Measurements from ENCODE around the gene ITGB5.

ITGB5 gene

DNA sequence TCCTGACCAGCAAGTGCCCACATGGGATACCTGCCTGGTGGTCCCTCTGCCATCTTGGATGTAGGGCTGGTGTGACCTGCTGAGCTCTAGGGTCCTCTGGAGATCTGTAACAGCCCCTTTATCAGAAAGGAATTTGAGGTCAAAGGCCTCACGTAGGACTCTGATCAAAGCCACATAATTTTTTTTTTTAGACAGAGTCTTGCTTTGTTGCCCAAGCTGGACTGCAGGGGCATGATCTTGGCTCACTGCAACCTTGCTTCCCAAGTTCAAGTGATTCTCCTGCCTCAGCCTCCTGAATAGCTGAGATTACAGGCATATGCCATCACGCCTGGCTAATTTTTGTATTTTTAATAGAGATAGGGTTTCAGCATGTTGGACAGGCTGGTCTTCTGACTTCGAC, 9.5 kb downstream of the ITGB5 start:
- Histone ChIP-seq H3K27ac (ENCODE audit: low read depth, low read length) (no peak overlapping the region), H3K27me3 (ENCODE audit: insufficient read depth, low read length, poor library complexity) (no peaks in the 10 kb centered on the region), H4K8ac (ENCODE audit: low read depth, low read length) (no peak overlapping the region)

GRCh38 chr3:124876401-124876878, 10.7 kb downstream of the ITGB5 start:
- Histone ChIP-seq H3K79me2 (ENCODE audit: control insufficient read depth, insufficient read depth, low read length) (peaks cover 90% of the 10 kb centered on the region), H3K4me1 (ENCODE audit: control insufficient read depth, low read depth, low read length) (peaks cover 13% of the 10 kb centered on the region), H3K56ac (ENCODE audit: low read length) (peak overlapping the region; percentile 83), H3K18ac (ENCODE audit: low read length) (no peak overlapping the region), H3K23ac (ENCODE audit: low read length) (no peak overlapping the region), H2BK5ac (ENCODE audit: low read length) (peak overlapping the region; percentile 75), H2BK15ac (replicated peaks; ENCODE audit: low read depth) (no peak overlapping the region), H3K4ac (ENCODE audit: low read depth, low read length) (no peak overlapping the region), H2BK120ac (ENCODE audit: low read depth, low read length) (no peak overlapping the region), H3K4me2 (ENCODE audit: low read length) (no peak overlapping the region), H2AK5ac (ENCODE audit: low read length) (no peak overlapping the region), H4K5ac (ENCODE audit: low read length) (no peak overlapping the region), H3K4me3 (ENCODE audit: low read length) (no peak overlapping the region), H3K36me3 (ENCODE audit: control insufficient read depth, insufficient read depth, low read length) (peaks cover 2% of the 10 kb centered on the region), H3K27me3 (ENCODE audit: insufficient read depth, low read length, poor library complexity) (no peaks in the 10 kb centered on the region), H4K8ac (ENCODE audit: low read depth, low read length) (no peak overlapping the region), H3K27ac (ENCODE audit: low read depth, low read length) (peak overlapping the region; percentile 74), H3K79me1 (ENCODE audit: low read length) (peaks cover 4% of the 10 kb centered on the region), H3K9ac (ENCODE audit: low read length) (peak overlapping the region; percentile 60)
- WGBS (ENCODE audit: extremely low coverage, insufficient coverage, low lambda C conversion rate), result no CpG with 5 or more reads among the region's 3 CpGs
- DNase-seq, result peak; percentile 82

More for the DNA sequence above, 9.5 kb downstream of the ITGB5 start:
- peaks cover 2% of the 10 kb centered on the region for H3K36me3 ChIP-seq (ENCODE audit: control insufficient read depth, insufficient read depth, low read length)
- no CpG with 5 or more reads among the region's 3 CpGs for WGBS (ENCODE audit: extremely low coverage, insufficient coverage, low lambda C conversion rate)
- no peak overlapping the region for H3K4ac ChIP-seq (ENCODE audit: low read depth, low read length)
- no peak overlapping the region for H3K56ac ChIP-seq (ENCODE audit: low read length)
- no peak overlapping the region for H2BK5ac ChIP-seq (ENCODE audit: low read length)
- H3K4me2 ChIP-seq (ENCODE audit: low read length), result no peak overlapping the region
- H3K4me3 ChIP-seq (ENCODE audit: low read length), result no peak overlapping the region
- H2BK120ac ChIP-seq (ENCODE audit: low read depth, low read length), result no peak overlapping the region
- H4K5ac ChIP-seq (ENCODE audit: low read length), result no peak overlapping the region
- no peak overlapping the region for H2BK15ac ChIP-seq (replicated peaks; ENCODE audit: low read depth)
- no peak for DNase-seq
- H3K9ac ChIP-seq (ENCODE audit: low read length), result no peak overlapping the region
- H2AK5ac ChIP-seq (ENCODE audit: low read length), result no peak overlapping the region
- peak overlapping the region; percentile 51 for H3K18ac ChIP-seq (ENCODE audit: low read length)
- H3K79me2 ChIP-seq (ENCODE audit: control insufficient read depth, insufficient read depth, low read length), result peaks cover 93% of the 10 kb centered on the region
- H3K79me1 ChIP-seq (ENCODE audit: low read length), result peaks cover 3% of the 10 kb centered on the region
- no peak overlapping the region for H3K23ac ChIP-seq (ENCODE audit: low read length)
- peaks cover 20% of the 10 kb centered on the region for H3K4me1 ChIP-seq (ENCODE audit: control insufficient read depth, low read depth, low read length)

- H3K4ac ChIP-seq (ENCODE audit: low read depth, low read length), result no peak overlapping the region
- no peak overlapping the region for H2BK15ac ChIP-seq (replicated peaks; ENCODE audit: low read depth)
- H3K79me1 ChIP-seq (ENCODE audit: low read length), result peaks cover 13% of the 10 kb centered on the region
- peaks cover 11% of the 10 kb centered on the region for H3K4me1 ChIP-seq (ENCODE audit: control insufficient read depth, low read depth, low read length)
- H4K8ac ChIP-seq (ENCODE audit: low read depth, low read length), result no peak overlapping the region
- H3K79me2 ChIP-seq (ENCODE audit: control insufficient read depth, insufficient read depth, low read length), result peaks cover 79% of the 10 kb centered on the region
- no peak overlapping the region for H3K56ac ChIP-seq (ENCODE audit: low read length)
- H3K18ac ChIP-seq (ENCODE audit: low read length), result no peak overlapping the region
- H2BK120ac ChIP-seq (ENCODE audit: low read depth, low read length), result no peak overlapping the region
- H3K27ac ChIP-seq (ENCODE audit: low read depth, low read length), result no peak overlapping the region
- peaks cover 6% of the 10 kb centered on the region for H3K36me3 ChIP-seq (ENCODE audit: control insufficient read depth, insufficient read depth, low read length)
- DNase-seq, result peak; percentile 78
- no peak overlapping the region for H3K4me3 ChIP-seq (ENCODE audit: low read length)
- H3K23ac ChIP-seq (ENCODE audit: low read length), result no peak overlapping the region
- no peaks in the 10 kb centered on the region for H3K27me3 ChIP-seq (ENCODE audit: insufficient read depth, low read length, poor library complexity)
- no peak overlapping the region for H2AK5ac ChIP-seq (ENCODE audit: low read length)
- H3K9ac ChIP-seq (ENCODE audit: low read length), result no peak overlapping the region
- H3K4me2 ChIP-seq (ENCODE audit: low read length), result no peak overlapping the region
- no CpG with 5 or more reads among the region's 1 CpG for WGBS (ENCODE audit: extremely low coverage, insufficient coverage, low lambda C conversion rate)
- H2BK5ac ChIP-seq (ENCODE audit: low read length), result no peak overlapping the region
- no peak overlapping the region for H4K5ac ChIP-seq (ENCODE audit: low read length)
Measured at GRCh38 chr3:124873226-124873625, 13.9 kb downstream of the ITGB5 start.

DNA sequence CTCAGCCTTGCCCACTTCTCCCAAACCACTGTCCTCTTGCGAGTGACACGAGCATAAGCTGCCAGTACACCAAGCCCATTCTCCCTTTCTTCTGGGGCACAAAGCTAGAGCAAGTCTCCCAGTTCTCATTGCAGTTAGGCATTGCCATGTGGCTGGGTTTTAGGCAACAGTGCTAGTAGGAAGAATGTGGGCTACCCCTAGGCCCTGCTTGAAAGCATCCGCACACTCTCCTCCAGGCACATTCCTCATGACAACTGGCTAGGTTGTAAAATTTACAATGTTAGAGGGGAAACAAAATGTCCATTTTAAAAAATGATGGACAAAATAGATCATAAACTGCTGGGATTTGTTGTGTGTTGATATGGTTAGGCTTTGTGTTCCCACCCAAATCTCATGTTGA, 19.7 kb downstream of the ITGB5 start:
- Histone ChIP-seq H3K18ac (ENCODE audit: low read length) (no peak overlapping the region), H3K23ac (ENCODE audit: low read length) (no peak overlapping the region), H3K4me1 (ENCODE audit: control insufficient read depth, low read depth, low read length) (no peaks in the 10 kb centered on the region), H2AK5ac (ENCODE audit: low read length) (no peak overlapping the region), H3K56ac (ENCODE audit: low read length) (peak overlapping the region; percentile 20), H3K79me1 (ENCODE audit: low read length) (peaks cover 36% of the 10 kb centered on the region), H3K9ac (ENCODE audit: low read length) (no peak overlapping the region), H3K27me3 (ENCODE audit: insufficient read depth, low read length, poor library complexity) (no peaks in the 10 kb centered on the region), H3K4me2 (ENCODE audit: low read length) (no peak overlapping the region), H4K5ac (ENCODE audit: low read length) (no peak overlapping the region), H4K8ac (ENCODE audit: low read depth, low read length) (no peak overlapping the region), H3K4me3 (ENCODE audit: low read length) (no peak overlapping the region), H2BK5ac (ENCODE audit: low read length) (no peak overlapping the region), H3K27ac (ENCODE audit: low read depth, low read length) (no peak overlapping the region), H2BK15ac (replicated peaks; ENCODE audit: low read depth) (no peak overlapping the region), H3K4ac (ENCODE audit: low read depth, low read length) (no peak overlapping the region), H3K36me3 (ENCODE audit: control insufficient read depth, insufficient read depth, low read length) (peaks cover 18% of the 10 kb centered on the region), H3K79me2 (ENCODE audit: control insufficient read depth, insufficient read depth, low read length) (peaks cover 74% of the 10 kb centered on the region), H2BK120ac (ENCODE audit: low read depth, low read length) (no peak overlapping the region)
- no peak for DNase-seq
- no CpG with 5 or more reads among the region's 3 CpGs for WGBS (ENCODE audit: extremely low coverage, insufficient coverage, low lambda C conversion rate)

- Histone ChIP-seq H3K23ac (ENCODE audit: low read length) (no peak overlapping the region), H3K27me3 (ENCODE audit: insufficient read depth, low read length, poor library complexity) (no peaks in the 10 kb centered on the region), H3K4me3 (ENCODE audit: low read length) (no peak overlapping the region), H3K4me2 (ENCODE audit: low read length) (no peak overlapping the region), H4K5ac (ENCODE audit: low read length) (no peak overlapping the region), H3K56ac (ENCODE audit: low read length) (no peak overlapping the region), H3K18ac (ENCODE audit: low read length) (no peak overlapping the region), H4K8ac (ENCODE audit: low read depth, low read length) (no peak overlapping the region), H3K9ac (ENCODE audit: low read length) (no peak overlapping the region), H3K4me1 (ENCODE audit: control insufficient read depth, low read depth, low read length) (peaks cover 2% of the 10 kb centered on the region), H2BK15ac (replicated peaks; ENCODE audit: low read depth) (no peak overlapping the region), H3K79me2 (ENCODE audit: control insufficient read depth, insufficient read depth, low read length) (peaks cover 63% of the 10 kb centered on the region), H3K79me1 (ENCODE audit: low read length) (peaks cover 31% of the 10 kb centered on the region), H2BK5ac (ENCODE audit: low read length) (no peak overlapping the region), H2AK5ac (ENCODE audit: low read length) (no peak overlapping the region), H2BK120ac (ENCODE audit: low read depth, low read length) (no peak overlapping the region), H3K4ac (ENCODE audit: low read depth, low read length) (no peak overlapping the region), H3K27ac (ENCODE audit: low read depth, low read length) (no peak overlapping the region), H3K36me3 (ENCODE audit: control insufficient read depth, insufficient read depth, low read length) (peaks cover 7% of the 10 kb centered on the region)
- no CpG with 5 or more reads among the region's 2 CpGs for WGBS (ENCODE audit: extremely low coverage, insufficient coverage, low lambda C conversion rate)
- no peak for DNase-seq
Measured at GRCh38 chr3:124862006-124862405, 25.2 kb downstream of the ITGB5 start.

DNA sequence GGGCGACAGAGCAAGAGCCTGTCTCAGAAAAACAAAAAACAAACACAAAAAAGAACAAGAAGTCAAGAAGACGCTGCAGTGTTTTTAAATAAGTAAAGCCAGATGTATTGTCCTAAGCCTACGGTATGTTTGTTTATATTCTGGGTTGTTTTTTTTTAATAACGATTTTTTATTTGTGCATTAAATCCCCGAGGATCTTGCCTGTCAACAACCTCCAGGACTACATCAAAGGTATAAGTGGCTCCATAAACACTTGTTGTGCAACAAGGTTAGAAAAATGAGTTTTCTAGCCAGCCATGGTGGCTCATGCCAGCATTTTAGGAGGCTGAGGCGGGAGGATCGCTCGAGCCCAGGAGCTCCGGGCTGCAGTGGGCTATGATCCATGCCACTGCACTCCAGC, 26.1 kb downstream of the ITGB5 start:
- H3K27me3 ChIP-seq (ENCODE audit: insufficient read depth, low read length, poor library complexity), result no peaks in the 10 kb centered on the region
- H4K5ac ChIP-seq (ENCODE audit: low read length), result no peak overlapping the region
- H3K4me3 ChIP-seq (ENCODE audit: low read length), result no peak overlapping the region
- no peak overlapping the region for H3K23ac ChIP-seq (ENCODE audit: low read length)
- H2BK120ac ChIP-seq (ENCODE audit: low read depth, low read length), result no peak overlapping the region
- peaks cover 1% of the 10 kb centered on the region for H3K36me3 ChIP-seq (ENCODE audit: control insufficient read depth, insufficient read depth, low read length)
- H2AK5ac ChIP-seq (ENCODE audit: low read length), result no peak overlapping the region
- no peak overlapping the region for H3K27ac ChIP-seq (ENCODE audit: low read depth, low read length)
- H2BK15ac ChIP-seq (replicated peaks; ENCODE audit: low read depth), result no peak overlapping the region
- H3K79me1 ChIP-seq (ENCODE audit: low read length), result peaks cover 26% of the 10 kb centered on the region
- H4K8ac ChIP-seq (ENCODE audit: low read depth, low read length), result no peak overlapping the region
- peaks cover 59% of the 10 kb centered on the region for H3K79me2 ChIP-seq (ENCODE audit: control insufficient read depth, insufficient read depth, low read length)
- DNase-seq, result no peak
- no peak overlapping the region for H3K4ac ChIP-seq (ENCODE audit: low read depth, low read length)
- peaks cover 2% of the 10 kb centered on the region for H3K4me1 ChIP-seq (ENCODE audit: control insufficient read depth, low read depth, low read length)
- no peak overlapping the region for H3K9ac ChIP-seq (ENCODE audit: low read length)
- H2BK5ac ChIP-seq (ENCODE audit: low read length), result no peak overlapping the region
- no peak overlapping the region for H3K4me2 ChIP-seq (ENCODE audit: low read length)
- no peak overlapping the region for H3K56ac ChIP-seq (ENCODE audit: low read length)
- no peak overlapping the region for H3K18ac ChIP-seq (ENCODE audit: low read length)
- WGBS (ENCODE audit: extremely low coverage, insufficient coverage, low lambda C conversion rate), result no CpG with 5 or more reads among the region's 9 CpGs

Data from mesendoderm (in vitro differentiated cells).